ENCODE measurements around the gene GHRHR.

GHRHR gene

DNA sequence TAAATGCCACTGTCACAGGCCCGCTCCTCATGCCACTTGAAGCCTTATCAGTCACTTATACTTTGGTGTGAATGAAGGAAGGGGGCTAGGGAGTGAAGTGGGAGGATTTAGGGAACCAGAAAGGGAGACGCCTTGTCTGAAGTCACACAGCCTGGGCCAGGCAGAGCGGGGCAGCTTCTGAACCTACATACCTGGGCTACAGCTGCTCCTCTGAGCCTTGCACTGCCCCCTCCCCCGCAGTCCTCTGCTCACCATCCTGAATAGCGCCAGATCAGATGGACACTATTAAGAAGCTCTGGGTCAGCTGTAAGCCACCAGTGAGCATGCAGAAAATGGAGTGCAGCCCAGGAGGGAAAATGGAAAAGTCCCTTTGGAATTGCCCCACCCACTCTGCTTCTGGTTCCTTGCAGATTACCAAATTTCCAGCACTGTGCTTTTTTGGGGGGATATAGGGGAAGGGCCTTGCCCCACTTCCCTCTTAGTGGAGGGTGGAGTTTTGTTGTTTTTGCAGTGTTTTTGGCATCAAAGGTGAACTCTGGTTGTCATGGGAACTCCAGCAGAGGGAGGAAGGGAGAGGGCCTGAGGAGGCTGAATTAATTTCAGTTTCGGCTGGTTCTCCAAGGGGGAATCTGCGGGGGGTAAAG lies 53.4 kb downstream of the GHRHR start:
- no peak for DNase-seq

DNA sequence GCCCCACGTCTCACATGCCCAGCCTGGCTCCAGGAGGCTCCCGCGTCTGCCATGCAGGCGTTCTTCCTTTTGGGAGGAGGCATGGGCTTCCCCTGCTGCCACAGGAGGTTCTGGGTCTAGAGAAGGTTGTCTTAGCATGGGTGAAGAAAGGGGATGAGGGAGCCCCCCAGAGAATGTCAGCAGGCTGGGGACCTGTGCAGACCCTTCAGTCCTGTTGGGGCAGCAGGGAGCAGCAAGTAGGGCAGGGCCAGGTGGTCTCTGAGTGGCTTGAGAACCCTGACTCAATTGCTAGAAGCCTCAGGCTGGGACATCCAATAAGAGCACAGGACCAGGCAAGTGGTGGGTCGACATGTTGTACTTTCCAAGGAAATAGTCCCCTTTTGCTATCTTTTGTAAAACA lies 54.0 kb downstream of the GHRHR start:
- DNase-seq, result no peak

DNA sequence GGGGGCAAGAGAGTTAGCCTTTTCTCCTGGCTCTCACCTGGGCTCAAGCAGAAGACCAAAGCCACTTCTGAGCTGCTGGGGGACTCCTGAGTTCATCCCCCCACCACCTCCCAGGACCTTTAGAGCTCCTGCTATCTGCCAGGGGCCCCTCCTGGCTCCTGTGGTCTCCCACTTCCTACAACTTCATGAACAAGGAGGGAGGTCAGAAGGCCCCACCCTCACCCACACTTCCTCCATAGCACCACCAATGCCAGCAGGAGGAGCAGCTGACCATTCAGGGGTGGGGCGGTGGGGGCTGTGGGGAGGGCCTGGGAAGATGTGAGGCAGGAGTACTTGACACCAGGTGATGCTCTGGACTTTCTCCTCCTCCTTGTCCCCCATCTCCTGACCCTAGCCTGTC lies 55.8 kb downstream of the GHRHR start:
- no peak for DNase-seq

DNA sequence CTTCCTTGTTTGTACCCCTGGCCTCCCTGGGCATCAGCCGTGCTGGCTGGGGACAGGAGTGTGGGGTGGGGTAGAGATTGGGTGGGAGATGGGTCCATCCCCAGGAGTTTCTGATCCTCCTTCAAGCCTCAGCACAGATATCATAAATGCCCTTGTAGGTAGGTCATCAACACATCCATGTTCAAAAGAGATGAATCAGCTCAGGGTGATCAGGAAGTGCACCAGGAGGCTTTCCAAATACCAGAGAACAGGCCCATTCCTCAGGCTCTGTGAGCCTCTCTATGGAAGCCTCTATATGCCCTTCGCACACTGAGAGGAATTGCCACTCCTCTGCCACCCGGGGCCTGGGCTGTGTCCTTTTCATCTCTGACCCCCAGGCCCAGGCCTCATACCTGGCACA lies 56.4 kb downstream of the GHRHR start:
- DNase-seq, result no peak

DNA sequence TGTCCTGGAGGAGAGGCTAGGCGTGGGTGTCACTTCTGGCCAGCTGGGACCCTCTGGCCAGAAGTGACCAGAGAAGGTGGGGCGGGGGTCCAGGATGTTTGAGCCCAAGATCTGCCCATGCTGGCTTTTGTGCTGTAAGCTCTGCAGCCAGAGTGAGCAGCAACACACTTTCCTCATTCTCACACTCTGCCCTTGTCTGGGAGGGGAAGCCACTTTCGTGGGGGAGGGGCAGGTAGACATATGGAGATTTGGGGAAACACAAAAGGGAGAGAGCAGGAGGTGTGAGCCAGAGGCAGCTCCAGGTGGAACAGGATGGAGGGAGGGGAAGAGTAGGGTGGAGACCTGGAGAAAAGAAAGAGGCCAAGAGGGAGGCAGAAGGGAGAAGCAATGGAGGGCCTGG lies 56.9 kb downstream of the GHRHR start:
- no peak for DNase-seq

DNA sequence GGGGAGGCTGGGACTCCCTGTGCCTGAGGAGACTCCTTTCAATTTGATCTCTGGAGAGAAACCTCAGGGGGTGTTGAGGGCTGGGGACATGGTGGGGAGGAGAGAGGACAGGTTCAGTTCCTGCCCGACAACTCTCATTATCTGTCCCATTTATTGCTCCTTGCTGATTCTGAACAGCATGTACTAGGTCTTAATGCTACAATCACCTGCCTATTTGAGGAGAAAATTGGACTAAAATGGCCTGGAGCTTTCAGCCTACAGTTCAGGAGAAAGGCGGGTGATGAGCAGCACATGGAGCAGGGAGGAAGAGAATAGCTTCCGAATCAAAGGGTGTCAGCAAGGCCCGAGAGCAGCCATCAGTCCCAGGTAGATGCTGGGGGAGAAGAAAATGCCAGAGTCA lies 58.4 kb downstream of the GHRHR start:
- no peak for DNase-seq

DNA sequence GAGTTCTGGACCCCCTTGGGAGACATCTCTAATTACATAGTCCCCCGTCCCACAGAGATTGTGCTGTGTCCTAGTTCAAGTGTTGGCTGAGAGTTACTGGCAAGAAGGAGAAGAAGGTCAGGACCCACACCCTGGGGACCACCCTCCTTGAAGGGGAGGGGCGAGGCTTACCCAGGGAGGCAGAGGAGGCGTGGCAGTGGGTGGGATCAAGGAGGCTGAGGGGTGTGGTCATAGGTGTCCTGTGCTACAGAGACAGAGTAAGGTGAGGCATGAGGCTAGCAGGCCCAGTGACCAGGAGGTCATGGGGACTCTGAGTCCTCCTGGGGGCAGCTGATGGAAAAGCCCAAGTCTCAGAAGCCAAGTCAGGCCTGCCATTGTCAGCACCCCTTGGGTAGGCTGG lies 59.0 kb downstream of the GHRHR start:
- DNase-seq, result no peak

DNA sequence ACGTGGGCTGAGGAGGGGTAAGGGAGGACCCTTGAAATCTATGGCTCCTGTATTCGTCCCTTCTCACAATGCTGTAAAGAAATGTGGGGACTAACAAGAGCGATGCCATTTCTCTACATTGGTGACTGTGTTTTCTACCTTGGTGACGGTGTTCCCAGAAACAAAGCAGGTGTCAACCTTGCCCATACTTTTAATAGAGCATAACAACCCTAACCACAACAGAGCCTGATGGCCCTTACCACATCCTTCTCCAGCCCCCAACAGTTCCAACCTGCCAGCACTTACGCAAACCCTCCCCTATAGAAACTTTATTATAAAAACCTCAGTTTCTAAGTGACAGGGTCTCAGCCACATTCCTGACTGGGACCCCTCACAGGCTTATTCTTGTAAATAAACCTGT lies 60.1 kb downstream of the GHRHR start:
- no peak for DNase-seq

DNA sequence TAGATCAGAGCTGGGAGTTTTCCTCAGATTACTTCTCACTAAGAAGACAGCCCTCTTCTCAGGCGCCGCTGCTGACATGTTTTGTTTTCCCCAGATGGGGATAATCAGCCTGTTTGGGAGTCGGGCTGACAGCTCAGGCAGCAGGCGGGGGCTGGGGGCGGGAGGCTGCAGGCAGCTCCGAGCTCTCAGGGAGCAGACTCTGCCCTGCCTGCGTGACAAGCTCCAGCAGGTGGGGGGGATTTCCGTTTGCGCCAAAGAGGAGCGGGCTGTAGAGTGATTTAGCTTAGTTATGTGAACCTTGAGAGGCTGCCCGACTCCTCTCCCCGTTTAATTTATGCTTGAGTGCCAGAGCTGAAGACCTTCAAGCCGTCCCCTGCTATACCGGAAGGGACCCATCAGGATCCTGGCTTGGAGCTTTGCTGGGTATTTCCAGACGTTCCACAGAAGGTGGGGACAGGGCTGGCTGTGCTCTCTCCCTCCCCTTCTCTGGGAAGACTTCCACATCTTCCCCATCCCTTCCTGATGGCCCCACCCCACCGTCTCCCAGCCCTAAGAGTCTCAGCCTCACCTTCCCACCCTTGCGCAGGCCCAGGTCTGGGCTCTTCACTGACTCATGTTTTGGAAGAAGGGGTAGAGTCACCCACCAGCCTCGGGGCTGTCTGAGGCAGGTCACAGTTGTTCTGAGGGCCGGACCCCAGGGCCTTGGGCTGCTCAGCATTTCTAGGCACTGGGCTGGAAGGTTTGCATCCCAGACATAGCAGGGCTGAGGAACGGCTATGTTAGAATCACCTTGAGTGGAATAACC lies 63.6 kb downstream of the GHRHR start:
- DNase-seq, result no peak

DNA sequence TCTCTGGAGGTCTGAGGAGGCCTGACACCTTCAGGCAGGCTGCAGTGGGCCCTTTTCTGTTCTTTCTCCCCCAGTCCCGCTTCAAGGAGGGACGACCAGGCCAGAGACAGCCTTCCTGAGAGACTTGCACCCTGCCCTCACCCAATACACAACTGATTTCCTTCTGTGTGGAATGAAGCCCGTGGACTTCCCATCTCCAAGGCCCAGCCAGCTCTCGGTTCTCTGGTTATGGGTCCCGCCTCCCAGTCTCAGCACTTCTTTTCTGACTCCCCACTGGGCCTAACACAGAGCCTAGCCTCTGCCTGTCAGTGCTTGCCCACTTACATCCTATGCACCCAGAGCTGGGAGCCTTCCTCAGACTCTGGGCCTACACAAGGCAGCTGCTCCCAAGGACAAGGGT lies 64.3 kb downstream of the GHRHR start:
- no peak for DNase-seq

DNA sequence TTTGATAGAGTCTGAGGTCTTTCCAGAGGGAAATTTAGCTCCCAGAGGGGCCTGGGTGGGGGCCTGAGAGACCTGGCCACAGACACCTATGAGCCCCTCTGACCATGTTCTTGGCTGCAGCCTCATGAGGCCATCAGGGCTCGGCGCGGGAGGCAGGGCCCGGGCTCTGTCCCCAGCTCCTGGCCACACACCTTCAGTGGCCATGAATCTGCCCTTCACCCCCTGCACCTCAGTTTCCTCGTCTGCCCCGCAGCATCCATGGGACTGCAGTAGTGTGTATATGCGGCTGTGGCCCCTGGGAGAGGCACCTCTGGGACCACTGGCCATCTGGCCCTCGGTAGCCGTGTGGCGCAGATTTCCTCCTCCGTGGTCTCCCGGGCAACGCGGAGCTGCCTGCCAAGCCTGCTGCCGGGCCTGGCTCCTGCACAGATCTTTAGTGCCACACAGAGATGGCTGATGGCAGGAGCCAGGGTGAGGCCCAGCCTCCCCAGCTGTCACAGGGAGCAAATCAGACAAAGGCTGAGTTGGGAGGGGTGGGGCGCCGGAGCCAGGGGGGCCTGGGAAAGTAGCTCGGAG lies 64.8 kb downstream of the GHRHR start:
- no peak for DNase-seq
